Measurements from ENCODE around the gene MSI2.

MSI2 gene

GRCh38 chr17:57666946-57667345 lies 410.6 kb downstream of the MSI2 start:
- no peak for DNase-seq (ENCODE audit: low read depth)

DNA sequence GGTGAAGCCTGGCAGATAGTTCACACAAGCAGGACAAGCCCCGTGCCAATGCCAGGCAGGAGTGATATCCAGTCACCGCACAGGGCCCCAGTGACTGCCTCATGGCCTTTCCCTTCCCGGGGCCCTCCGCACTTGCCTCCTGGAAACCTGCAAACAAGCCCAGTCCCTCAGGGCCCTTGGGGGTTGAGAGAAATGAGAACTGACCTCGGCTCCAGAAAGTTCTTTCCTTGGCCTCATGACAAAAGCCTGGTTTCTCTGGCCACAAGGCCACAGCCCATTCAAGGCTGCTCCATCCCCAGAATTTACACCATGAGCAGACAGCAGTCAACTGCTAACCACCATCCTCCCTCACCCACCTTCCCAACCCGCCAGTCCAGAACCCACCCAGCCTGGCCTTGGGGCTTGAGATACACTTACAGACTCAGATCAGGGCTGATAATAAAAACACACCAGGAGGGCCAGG lies 411.2 kb downstream of the MSI2 start:
- no peak for DNase-seq (ENCODE audit: low read depth)

GRCh38 chr17:57668332-57668731 lies 412.0 kb downstream of the MSI2 start:
- no peak for DNase-seq (ENCODE audit: low read depth)

GRCh38 chr17:57669671-57670529 lies 413.6 kb downstream of the MSI2 start:
- DNase-seq (ENCODE audit: low read depth): no peak

DNA sequence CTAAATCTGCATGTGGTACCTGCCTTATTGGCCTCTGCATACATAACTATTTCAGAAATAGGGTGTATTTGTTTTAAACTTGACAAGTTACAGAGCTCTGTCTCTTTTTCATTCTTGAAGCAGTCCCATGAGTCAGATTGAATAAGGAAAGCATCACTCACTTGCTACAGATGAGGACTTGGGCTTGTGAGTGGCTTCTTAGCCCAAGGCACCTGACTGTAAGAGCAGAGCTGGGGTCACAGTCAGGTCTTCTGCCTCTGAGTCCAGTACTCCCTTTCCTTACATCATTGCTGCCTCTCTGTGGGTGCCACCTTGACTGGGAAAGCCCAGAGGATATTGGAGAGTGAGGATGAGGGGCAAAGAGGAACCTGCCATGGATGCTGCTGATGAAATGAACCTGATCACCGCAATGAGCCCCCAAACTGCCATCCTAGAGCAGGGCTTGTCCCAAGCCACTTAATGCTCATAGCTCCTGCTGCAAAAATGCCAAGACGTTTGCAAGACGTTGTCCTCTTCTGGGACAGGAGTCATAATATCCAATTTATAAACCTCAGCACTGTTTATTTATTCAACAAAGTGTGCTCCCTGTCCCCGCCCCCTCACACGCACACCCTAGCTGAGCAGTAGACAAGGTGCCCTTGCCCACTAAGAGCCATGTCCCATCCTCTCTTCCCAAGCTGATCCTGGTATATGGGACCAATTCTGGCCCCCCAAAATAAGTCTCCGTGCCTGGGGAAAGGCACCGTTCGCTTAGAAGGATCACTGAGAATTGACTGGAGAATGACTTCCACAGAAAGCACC lies 414.6 kb downstream of the MSI2 start:
- DNase-seq (ENCODE audit: low read depth): no peak

DNA sequence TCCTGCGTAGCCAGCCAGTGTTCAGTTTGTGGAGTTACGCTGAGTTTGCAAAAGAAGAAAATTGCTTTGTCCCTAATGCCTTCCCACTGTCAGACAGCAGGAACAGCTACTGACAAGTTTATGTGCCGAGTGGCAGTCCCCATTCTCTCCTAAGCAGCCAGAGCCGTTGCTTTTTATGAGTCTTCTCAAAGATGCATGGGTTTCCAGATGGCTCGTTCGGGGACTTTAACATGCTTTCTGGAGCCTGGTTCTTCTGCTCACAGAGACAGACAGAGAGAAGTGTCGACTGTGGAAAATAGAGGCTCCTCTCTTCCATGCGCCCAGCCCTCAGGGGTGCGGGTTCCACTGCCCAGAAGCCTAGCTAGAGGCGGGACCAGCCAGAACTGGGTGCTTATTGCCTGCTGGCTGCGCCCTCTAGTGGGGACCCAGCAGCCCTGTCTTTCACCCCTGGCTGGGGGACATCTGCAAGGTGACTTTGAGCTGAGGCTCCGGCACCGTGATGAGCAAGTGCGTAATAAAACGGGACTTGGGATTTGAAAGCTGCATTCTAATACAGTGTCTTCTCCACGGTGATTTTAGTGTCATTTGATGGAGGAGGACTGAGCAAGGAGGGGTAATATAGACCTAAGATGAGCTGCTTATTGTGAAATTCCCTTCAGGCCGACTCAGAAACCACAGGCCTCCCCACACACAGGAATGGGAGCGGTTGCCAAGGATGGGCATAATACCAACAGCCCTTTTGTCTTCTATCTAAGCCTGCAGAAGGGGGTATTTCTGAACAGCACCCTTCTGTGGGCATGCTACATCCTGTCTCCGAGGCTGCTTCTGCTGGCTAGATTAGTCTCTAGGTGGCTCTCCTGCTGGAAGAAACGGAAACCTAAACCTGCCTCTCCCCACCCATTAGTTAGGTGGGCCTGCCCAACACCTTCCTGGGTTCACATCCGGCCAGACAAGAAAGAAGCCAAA lies 415.6 kb downstream of the MSI2 start:
- peak; percentile 39 for DNase-seq (ENCODE audit: low read depth)

GRCh38 chr17:57672971-57673370 lies 416.6 kb downstream of the MSI2 start:
- DNase-seq (ENCODE audit: low read depth): no peak

DNA sequence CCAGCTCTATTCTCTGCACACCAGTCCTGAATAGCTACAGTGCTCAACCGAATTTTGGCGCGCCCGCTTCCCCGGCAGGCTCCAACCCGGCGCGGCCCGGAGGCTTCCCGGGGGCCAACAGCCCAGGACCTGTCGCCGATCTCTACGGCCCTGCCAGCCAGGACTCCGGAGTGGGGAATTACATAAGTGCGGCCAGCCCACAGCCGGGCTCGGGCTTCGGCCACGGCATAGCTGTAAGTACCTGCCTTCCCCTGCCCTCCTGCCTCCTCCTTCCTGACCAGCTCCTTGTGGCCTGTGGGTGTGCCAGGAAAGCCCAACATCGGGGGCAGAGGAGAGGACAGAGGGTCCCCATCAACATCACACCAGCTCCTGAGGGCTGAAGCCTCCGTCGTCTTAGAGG lies 418.6 kb downstream of the MSI2 start:
- DNase-seq (ENCODE audit: low read depth): no peak

DNA sequence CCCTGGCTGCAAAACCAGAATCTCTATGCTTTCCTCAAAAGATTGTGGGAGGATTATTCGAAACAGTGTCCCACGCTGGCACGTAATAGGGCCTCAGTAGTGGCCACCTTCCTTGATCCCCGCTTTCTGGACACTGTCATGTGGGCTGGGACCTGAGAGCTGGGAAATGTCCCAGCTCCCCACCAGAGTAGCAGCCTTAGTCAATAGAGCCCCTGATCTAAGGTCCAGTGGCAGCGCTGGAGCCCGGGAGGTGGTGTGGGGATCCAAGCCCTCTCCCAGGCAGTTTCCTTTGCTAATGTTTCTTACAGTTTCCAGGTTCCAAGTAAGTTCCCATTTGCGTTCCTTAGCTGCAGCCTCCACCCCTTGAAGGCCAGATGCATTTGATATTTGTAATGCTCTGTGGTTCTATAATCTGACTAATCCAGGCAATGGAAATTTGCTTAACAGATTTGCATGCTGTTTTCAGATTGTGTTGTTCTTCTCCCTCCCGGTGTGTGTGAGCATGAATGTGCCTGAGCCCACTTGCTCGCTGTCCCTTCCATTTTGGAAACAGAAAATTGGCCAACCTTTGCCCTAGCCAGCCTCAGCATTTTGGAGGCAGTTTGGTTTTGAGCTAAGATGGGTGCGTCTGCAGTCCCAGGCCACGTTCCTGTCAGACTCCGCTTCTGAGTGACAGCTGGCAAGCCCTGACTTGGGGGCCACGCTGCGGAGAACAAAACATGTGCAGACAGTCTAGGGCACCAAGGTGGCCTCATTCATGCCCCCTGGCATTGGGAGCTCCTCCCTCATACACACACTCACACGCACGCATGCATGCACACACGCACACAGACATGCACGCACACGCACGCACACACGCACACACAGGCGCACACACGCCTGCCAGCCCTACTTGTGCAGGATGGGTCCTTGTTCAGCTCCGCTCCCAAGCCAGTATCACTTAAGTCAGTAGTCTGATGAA lies 419.4 kb downstream of the MSI2 start:
- no peak for DNase-seq (ENCODE audit: low read depth)

- DNase-seq (ENCODE audit: low read depth): no peak
These were observed 420.2 kb downstream of the MSI2 start for GRCh38 chr17:57676543-57676942.

DNA sequence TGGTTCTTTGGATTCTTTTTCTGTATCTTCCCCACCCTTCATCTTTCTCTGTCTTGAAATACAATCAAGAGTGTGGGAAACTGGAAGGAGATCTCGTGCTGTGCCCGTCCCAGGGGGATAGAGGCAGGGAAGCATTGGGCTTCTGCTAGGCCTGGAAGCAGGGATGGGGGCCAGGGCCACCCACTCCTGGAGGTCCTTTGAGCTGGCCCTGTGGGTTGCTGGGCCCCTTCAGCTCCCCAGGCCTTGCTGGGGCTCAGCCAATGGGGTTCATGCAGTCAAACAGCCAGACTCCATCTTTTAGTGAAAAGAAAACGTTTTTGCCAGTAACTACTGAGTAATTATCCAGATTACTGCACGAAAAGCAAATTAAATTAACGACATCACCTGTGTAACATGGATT lies 421.0 kb downstream of the MSI2 start:
- no peak for DNase-seq (ENCODE audit: low read depth)

- no peak for DNase-seq (ENCODE audit: low read depth)
These were observed 421.5 kb downstream of the MSI2 start for GRCh38 chr17:57677858-57678257.

DNA sequence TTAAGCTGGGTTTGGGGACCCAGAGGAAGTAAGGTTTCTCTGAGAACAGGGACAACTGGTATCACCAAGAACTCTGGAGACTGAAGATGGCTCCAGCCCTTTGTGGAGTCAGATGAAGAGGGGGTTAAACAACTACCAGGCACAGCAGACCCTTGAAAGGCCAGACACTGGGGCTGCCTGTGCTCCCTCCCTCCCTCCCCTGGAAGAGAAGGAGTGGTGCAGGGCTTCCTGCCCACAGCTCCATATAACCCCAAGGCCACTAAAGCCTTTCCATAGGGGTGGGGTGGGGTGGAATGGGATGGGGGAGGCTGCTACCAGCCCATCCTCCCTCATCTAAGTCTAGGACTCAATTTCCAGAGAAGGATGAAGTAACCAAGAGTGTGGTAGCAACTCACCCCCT lies 422.1 kb downstream of the MSI2 start:
- no peak for DNase-seq (ENCODE audit: low read depth)

GRCh38 chr17:57679356-57679755 lies 423.0 kb downstream of the MSI2 start:
- DNase-seq (ENCODE audit: low read depth): no peak

GRCh38 chr17:57679906-57680695 lies 423.8 kb downstream of the MSI2 start:
- DNase-seq (ENCODE audit: low read depth): no peak

DNA sequence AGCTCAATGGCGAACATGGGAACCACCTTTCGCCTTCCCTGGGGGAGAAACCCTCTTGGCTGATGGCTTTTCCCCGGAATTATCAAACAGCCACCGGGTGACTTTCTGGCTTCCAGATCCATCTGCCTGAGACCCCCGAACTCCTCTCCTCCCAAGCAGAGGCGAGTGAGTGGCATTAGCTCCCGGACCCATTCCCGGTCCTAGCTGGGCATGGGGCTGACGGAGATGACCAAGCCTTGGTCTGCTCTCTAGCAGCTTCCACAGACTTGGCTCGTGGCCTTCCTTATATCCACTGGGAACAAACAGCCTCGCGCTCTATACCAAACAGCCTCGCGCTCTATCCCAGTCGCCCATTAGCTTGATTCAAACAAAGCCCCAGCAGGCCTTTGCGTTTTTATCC lies 426.4 kb downstream of the MSI2 start:
- DNase-seq (ENCODE audit: low read depth): no peak

GRCh38 chr17:57684711-57685498 lies 428.6 kb downstream of the MSI2 start:
- no peak for DNase-seq (ENCODE audit: low read depth)

GRCh38 chr17:57685499-57686132 lies 429.3 kb downstream of the MSI2 start:
- no peak for DNase-seq (ENCODE audit: low read depth)

DNA sequence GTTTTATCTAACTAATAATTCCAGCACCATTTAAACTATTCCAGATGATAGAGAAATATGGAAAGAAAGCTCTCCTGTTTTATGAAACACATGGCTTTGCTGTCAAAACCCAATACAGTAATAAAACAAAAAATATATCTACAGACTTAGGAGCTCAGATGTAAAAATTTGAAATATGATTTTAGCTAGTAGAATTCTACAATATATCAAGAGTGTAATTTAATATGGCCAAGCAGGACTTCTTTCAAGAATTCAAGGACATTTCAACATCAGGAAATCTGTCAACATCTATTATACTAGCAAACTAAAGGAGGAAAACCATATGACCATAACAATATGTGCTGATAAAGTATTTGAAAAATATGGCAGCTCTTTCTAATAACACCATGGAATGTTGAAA lies 431.3 kb downstream of the MSI2 start:
- DNase-seq (ENCODE audit: low read depth): no peak
